ENCODE data around the gene PHYKPL. TPM values are rescaled to one million over a fixed set of nuclear protein-coding genes. Genes with fewer than 3 reads are reported as not detected.

The PHYKPL gene
- total RNA-seq, 1 donor from 2014 or later = 17.0 TPM

GRCh38 chr5:178210686-178211085, 21.9 kb downstream of the PHYKPL start:
- TF ChIP-seq CTCF (conservative IDR thresholded peaks at IDR 0.05; ENCODE audit: low read depth, low read length) = no peak
- H3K4me3 ChIP-seq (ENCODE audit: low read depth, low read length) = no peak overlapping the region

GRCh38 chr5:178210073-178210535, 22.5 kb downstream of the PHYKPL start:
- no peak for TF ChIP-seq CTCF (conservative IDR thresholded peaks at IDR 0.05; ENCODE audit: low read depth, low read length)
- no peak for DNase-seq (ENCODE audit: low read depth)
- no peak overlapping the region for H3K4me3 ChIP-seq (ENCODE audit: low read depth, low read length)

More at GRCh38 chr5:178210686-178211085, 21.9 kb downstream of the PHYKPL start:
- no peak for DNase-seq (ENCODE audit: low read depth)

- TF ChIP-seq CTCF (conservative IDR thresholded peaks at IDR 0.05; ENCODE audit: low read depth, low read length) = no peak
- no peak for DNase-seq (ENCODE audit: low read depth)
- H3K4me3 ChIP-seq (ENCODE audit: low read depth, low read length) = no peak overlapping the region
These were observed 23.1 kb downstream of the PHYKPL start for GRCh38 chr5:178209334-178210072.

- peak; percentile 35 for TF ChIP-seq CTCF (conservative IDR thresholded peaks at IDR 0.05; ENCODE audit: low read depth, low read length)
- DNase-seq (ENCODE audit: low read depth) = no peak
These were observed 23.9 kb downstream of the PHYKPL start for GRCh38 chr5:178208540-178209227.

GRCh38 chr5:178207917-178208280, 24.7 kb downstream of the PHYKPL start:
- TF ChIP-seq CTCF (conservative IDR thresholded peaks at IDR 0.05; ENCODE audit: low read depth, low read length) = no peak
- H3K4me3 ChIP-seq (ENCODE audit: low read depth, low read length) = no peak overlapping the region
- DNase-seq (ENCODE audit: low read depth) = no peak

More at GRCh38 chr5:178208540-178209227, 23.9 kb downstream of the PHYKPL start:
- no peak overlapping the region for H3K4me3 ChIP-seq (ENCODE audit: low read depth, low read length)

- TF ChIP-seq CTCF (conservative IDR thresholded peaks at IDR 0.05; ENCODE audit: low read depth, low read length) = no peak
- no peak overlapping the region for H3K4me3 ChIP-seq (ENCODE audit: low read depth, low read length)
- DNase-seq (ENCODE audit: low read depth) = no peak
These were observed 25.3 kb downstream of the PHYKPL start for GRCh38 chr5:178207183-178207916.
